Measurements from ENCODE around the gene ECSCR.
"Not testable (repeated sequence)": the region's sequence is repeated elsewhere in the genome, so short reads cannot be mapped to it uniquely, and the experiment has no call there.

The ECSCR gene

DNA sequence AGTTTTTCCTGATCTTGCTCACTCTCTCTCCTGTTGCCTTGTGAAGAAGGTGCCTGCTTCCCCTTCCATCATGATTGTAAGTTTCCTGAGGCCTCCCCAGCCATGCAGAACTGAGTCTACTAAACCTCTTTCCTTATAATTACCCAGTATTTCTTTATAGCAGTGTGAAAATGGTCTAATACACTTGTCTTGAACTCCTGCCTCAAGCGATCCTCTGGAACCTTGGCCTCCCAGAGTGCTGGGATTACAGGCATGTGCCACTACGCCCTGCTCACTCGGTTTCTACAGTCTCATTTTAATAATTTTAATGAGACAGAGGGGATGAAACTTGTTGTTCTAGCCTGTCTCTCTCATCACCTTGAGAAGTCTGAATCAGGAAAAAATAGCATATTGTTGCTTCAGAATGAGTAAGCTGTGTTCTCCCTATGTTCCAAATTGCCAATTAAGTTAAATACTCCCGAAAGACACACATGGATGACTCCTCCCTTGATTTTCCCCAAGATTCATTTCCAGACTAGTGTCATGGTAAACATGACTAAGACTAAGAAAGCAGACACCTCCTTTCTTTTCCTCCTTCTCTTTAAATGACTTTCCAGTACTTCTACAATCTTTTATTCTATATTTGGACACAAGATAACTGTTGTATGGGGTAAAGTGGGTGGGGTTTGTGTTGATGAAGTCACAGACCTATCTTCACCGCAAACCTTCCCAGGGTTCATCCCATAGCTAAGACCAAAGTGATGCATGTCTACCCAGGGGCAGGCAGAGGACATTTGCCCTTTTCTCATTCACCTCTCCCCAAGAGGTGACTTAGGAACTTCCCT, 15.4 kb downstream of the ECSCR start:
- no peak for DNase-seq (ENCODE audit: low read depth in 3 of 3)

GRCh38 chr5:139445325-139446170, 17.0 kb downstream of the ECSCR start:
- DNase-seq (ENCODE audit: low read depth in 3 of 3), result no peak

GRCh38 chr5:139443831-139444453, 18.6 kb downstream of the ECSCR start:
- no peak for DNase-seq (ENCODE audit: low read depth in 3 of 3)

GRCh38 chr5:139440416-139440815, 22.1 kb downstream of the ECSCR start:
- not testable (repeated sequence) for DNase-seq (ENCODE audit: low read depth in 3 of 3)

GRCh38 chr5:139439013-139439903, 23.3 kb downstream of the ECSCR start, which contains the start of gene DNAJC18:
Gene DNAJC18 (minus strand): TSS chr5:139439525. CDS start chr5:139439445, 80 bp downstream.
- DNase-seq (ENCODE audit: low read depth in 3 of 3), result peak; percentile 76 to 87 (median 83)

DNA sequence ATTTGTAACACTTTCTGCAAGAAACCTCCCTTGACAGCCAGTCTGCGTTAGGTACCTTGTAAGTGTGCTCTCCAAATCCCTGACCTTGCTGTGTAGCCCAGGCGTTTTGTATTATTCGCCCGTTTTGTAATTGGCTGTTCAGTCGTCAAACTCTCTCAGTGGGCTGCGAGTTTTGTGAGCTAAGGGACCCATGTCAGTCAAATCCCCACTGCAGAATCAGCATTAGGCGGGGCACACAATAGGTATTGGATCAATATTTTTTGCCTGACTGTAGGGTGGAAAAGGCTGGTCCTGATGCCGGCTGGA, 23.9 kb downstream of the ECSCR start:
- no peak for DNase-seq (ENCODE audit: low read depth in 3 of 3)

DNA sequence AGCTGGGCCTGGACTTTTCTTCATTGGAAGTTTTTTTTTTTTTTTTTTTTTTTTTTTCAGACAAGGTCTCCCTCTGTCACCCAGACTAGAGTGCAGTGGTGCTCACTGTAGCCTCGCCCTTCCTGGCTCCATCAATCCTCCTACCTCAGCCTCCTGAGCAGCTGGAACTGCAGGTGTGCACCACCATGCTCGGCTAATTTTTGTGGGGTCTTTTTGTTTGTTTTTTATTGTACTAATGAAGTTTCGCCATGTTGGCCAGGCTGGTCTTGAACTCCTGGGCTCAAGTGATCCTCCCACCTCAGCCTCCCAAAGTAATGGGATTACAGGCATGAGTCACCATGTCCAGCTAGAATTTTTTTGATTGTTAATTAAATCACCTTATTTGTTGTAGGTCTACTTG, 26.9 kb downstream of the ECSCR start:
- no peak for DNase-seq (ENCODE audit: low read depth in 3 of 3)

GRCh38 chr5:139431706-139432105, 30.8 kb downstream of the ECSCR start:
- DNase-seq (ENCODE audit: low read depth in 3 of 3), result no peak

GRCh38 chr5:139430015-139430414, 32.5 kb downstream of the ECSCR start:
- DNase-seq (ENCODE audit: low read depth in 3 of 3), result no peak

DNA sequence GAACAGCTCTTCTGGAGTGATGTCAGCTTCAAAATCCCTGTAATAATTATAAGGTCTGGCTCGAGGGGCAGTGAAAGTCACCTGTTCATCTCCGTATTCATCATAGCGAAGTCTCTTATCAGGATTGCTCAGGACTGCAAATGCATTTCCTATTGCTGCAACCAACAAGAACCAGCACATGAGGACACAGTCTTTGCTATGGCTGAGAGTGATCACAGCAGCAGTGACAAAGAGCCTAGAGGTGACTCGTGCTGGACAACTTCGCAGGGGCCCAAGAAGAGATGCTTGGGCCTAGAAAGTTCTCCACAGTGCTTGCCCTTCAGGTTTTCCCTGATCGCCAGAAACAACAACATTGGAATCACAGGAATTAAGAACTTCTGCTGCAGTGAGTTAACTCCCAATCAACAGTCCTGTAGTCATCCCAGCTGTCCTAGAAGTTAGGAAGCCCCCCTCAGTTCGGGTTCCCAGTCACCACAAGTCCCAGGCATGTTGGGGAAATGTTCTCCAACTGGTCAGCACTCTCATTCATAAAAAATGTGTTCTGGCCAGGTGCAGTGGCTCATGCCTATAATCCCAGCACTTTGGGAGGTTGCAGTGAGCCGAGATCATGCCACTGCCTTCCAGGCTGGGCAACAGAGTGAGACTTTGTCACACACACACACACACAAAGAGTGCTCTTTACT, 36.2 kb downstream of the ECSCR start:
- no peak for DNase-seq (ENCODE audit: low read depth in 3 of 3)

DNA sequence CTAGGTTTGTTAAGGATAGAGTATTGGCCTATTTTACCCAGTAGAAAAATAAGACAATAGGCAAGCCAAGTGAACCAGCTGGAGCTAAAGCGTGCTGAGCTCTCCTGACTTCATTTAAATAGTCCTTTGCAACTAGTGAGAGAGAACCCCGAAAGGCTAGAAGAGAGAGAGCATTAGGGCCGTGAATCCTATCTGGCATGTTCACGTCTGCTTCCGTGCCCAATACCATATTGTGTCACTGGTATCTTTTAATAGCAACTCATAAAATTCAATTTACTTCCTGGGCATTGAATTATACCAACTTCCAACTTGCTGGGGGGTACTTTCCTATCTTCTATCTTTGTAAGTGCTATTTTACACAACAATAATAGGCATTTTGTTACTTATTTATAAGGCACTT, 37.0 kb downstream of the ECSCR start:
- no peak for DNase-seq (ENCODE audit: low read depth in 3 of 3)

DNA sequence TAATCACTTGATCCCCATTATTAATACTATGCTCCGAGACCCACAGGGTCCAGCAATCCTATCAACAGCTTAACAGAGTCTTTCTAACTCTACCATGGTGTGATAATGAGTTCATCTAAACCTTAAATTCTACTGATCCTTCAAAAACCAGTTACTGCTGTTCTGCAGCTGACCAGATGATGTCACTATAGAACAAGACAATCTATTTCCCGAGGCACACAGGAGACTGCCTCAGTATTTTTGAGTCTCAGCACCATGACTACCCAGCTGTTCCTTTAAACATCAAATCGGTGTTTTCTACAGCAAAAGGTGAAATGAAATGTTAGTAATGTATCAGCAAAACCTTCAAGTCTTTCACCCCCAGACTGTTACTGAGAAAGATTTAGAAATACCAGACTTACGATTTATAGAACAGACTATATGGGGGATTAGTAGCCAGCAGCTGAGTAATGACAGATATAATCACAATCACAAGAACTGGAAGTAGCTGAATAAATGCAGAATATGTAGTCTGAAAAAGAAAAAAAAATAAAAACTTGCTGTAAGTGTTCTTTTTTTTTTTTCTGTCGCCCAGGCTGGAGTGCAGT, 40.1 kb downstream of the ECSCR start:
- DNase-seq (ENCODE audit: low read depth in 3 of 3), result peak in 1 of 3 experiments; percentile 34

- no peak for DNase-seq (ENCODE audit: low read depth in 3 of 3)
Measured at GRCh38 chr5:139419226-139420192, 43.0 kb downstream of the ECSCR start.

GRCh38 chr5:139418793-139419192, 43.8 kb downstream of the ECSCR start:
- DNase-seq (ENCODE audit: low read depth in 3 of 3), result no peak

DNA sequence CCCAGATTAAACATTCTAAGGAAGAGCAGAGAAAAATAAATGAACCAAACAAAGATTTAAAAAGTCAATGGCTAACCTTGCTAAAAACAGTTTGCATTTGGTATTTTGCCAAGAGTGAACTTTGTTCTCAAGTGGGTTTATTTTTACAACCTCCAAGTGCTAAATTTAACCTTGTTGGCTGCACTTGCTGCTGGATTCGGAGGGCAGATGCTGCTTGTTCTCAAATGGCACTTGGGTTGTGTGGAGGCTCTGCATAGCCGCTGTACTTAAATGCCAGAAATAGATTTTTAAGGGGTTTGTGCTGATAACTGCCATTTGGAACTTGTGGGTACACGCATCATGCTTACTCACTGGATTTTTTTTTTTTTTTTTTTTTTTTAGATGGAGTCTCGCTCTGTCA, 45.3 kb downstream of the ECSCR start:
- DNase-seq (ENCODE audit: low read depth in 3 of 3), result no peak

GRCh38 chr5:139416651-139417050, 45.9 kb downstream of the ECSCR start:
- DNase-seq (ENCODE audit: low read depth in 3 of 3), result no peak

DNA sequence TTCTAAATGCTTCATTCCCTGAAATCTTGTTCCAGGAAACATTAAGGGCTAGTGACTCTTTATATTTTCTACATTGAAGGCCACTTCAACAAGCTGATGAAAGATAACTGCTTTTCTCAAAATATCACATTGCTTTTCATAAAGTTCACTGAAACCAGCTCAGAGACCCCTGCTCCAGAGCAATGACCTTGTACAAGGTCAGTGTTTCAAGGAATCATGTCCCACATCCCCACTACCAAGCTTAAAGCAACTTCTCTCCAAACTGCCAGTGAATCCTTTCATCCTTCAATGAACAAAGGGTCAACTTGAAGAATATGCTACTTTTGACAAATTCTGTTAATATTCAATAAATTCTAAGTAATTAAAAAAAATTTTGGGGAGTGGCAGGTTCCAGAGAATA, 46.7 kb downstream of the ECSCR start:
- DNase-seq (ENCODE audit: low read depth in 3 of 3), result no peak

GRCh38 chr5:139415221-139415861, 47.2 kb downstream of the ECSCR start:
- DNase-seq (ENCODE audit: low read depth in 3 of 3), result no peak
